CD4-positive, alpha-beta T cell treated with Interleukin-4 for 4 hours (primary cell): ENCODE data around the gene THSD8.
A peak's percentile ranks its signal among the peaks of the same experiment; 100 is the strongest.
"Not testable (repeated sequence)": the region's sequence is repeated elsewhere in the genome, so short reads cannot be mapped to it uniquely, and the experiment has no call there.

Source experiments
- DNase-seq: peaks from one replicate; pipeline ENCODE4 v3.0.0-alpha.2; 2020

The THSD8 gene

GRCh38 chr19:12793290-12794195, 8.3 kb upstream of the THSD8 start:
- peak; percentile 95 for DNase-seq

- DNase-seq = peak; percentile 14
Observed at GRCh38 chr19:12794196-12794941, 7.5 kb upstream of the THSD8 start.

DNA sequence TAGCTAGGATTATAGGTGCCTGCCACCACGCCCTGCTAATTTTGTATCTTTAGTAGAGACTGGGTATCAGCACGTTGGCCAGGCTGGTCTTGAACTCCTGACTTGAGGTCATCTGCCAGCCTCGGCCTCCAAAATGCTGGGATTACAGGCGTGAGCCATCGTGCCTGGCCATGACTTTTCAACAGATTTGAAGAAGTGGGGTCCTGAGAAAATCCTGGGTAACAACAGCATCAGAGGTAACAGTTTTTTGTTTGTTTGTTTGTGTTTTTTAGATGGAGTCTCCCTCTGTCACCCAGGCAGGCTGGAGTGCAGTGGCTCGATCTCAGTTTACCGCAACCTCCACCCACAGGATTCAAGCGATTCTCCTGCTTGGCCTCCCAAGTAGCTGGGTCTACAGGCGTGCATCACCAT, 6.9 kb upstream of the THSD8 start:
- DNase-seq = no peak

GRCh38 chr19:12796146-12797071, 5.5 kb upstream of the THSD8 start:
- peak; percentile 78 for DNase-seq

- DNase-seq = no peak
Observed at GRCh38 chr19:12797141-12797587, 4.7 kb upstream of the THSD8 start.

DNA sequence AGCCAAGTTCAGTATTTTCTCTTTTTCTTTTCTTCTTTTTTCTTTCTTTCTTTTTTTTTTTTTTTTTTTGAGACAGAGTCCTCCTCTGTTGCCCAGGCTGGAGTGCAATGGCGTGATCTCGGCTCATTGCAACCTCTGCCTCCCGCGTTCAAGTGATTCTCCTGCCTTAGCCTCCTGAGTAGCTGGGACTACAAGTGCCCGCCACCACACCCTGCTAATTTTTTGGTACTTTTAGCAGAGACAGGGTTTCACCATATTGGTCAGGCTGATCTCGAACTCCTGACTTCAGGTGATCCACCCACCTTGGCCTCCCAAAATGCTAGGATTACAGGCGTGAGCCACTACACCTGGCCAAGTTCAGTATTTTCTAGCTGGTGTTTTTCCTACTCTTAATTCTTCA, 4.3 kb upstream of the THSD8 start:
- not testable (repeated sequence) for DNase-seq

GRCh38 chr19:12799742-12800465, 2.0 kb upstream of the THSD8 start:
- no peak for DNase-seq

DNA sequence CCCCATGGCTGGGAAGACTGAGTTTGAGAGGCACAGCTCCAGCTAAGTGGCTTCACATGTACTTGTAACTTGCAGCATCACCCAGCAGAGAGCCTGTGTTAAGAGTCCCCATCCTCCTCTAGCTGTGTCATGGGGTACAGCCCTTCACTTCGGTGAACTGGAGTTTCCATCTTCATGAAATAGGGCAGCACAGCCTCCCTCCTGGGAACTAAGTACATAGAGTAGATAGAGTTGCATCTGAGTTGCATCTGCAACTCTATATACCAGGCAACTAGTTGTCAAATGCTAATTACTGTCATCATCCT, 1.5 kb upstream of the THSD8 start:
- no peak for DNase-seq

GRCh38 chr19:12800923-12801465, 875 bp upstream of the THSD8 start:
- no peak for DNase-seq

DNA sequence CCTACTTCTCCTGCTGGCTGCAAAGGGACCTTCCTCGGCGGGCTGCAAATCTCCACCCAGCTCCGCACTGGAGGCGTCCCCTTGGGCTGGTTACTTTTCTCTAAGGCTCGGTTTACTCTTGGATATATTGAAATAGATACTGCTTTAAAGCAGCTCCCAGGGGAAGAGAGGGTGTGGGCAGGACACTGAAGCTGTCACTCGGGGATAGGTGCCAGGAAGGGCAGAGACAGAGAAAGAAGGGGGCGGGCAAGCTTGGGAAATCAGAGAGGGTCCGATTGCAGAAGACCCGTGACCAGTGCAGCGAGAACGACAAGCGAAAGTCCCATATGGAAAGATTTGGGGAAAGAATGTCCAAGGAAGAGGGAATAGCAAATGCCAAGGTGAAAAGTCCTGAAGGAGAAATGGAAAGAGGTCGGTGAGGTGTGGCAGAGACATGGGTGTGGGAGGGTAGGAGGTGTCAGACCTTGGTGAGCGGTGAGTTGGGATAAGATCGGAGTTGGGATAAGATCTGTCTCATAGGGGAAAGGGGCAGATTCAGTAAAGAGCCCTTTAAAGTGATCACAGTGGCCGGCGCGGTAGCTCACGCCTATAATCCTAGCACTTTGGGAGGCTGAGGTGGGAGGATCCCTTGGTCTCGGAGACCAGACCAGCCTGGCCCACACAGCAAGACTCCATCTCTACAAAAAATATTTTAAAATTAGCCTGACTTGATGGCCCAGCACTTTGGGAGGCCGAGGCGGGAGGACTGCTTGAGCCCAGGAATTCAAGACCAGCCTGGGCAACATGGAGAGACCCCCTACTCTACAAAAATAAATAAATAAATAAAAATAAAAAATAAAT, 618 bp downstream of the THSD8 start:
- no peak for DNase-seq

- no peak for DNase-seq
Observed at GRCh38 chr19:12804051-12804450, 2.2 kb downstream of the THSD8 start.

GRCh38 chr19:12806242-12807081, 4.6 kb downstream of the THSD8 start, which contains the start of gene RNASEH2A:
Gene RNASEH2A (plus strand): TSS chr19:12806584. CDS start chr19:12806674, 90 bp downstream.
- DNase-seq = peak; percentile 81

DNA sequence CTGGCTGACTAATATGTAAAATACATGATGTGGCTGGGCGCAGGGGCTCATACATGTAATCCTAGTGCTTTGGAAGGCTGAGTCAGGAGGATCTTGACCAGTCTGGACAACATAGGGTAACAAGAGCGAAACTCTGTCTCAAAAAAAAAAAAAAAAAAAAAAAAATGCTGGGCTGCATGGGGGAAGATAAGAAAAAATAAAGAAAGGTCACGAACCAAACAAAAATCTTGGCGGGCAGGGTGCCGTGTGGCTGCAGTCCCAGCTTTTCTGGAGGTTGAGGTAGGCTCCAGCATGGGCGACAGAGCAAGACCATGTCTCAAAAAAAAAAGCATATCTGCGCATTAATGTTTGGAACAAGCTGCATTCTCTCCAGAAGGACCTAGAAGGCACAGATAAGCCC, 13.2 kb downstream of the THSD8 start:
- DNase-seq = no peak

DNA sequence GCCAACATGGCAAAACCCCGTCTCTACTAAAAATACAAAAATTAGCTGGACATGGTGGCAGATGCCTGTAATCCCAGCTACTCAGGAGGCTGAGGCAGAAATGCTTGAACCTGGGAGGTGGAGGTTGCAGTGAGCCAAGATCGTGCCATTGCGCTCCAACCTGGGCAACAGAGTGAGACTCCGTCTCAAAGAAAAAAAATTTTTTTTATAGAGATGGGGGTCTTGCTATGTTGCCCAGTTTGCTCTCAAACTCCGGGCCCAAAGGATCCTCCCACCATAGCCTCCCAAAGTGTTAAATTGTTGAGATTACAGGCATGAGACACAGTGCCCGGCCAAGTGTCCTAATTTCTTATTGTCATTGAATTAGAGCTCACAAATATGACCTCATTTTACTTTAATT, 15.3 kb downstream of the THSD8 start:
- not testable (repeated sequence) for DNase-seq

GRCh38 chr19:12817810-12818209, 15.9 kb downstream of the THSD8 start:
- not testable (repeated sequence) for DNase-seq

GRCh38 chr19:12821761-12822160, 19.9 kb downstream of the THSD8 start:
- DNase-seq = no peak

DNA sequence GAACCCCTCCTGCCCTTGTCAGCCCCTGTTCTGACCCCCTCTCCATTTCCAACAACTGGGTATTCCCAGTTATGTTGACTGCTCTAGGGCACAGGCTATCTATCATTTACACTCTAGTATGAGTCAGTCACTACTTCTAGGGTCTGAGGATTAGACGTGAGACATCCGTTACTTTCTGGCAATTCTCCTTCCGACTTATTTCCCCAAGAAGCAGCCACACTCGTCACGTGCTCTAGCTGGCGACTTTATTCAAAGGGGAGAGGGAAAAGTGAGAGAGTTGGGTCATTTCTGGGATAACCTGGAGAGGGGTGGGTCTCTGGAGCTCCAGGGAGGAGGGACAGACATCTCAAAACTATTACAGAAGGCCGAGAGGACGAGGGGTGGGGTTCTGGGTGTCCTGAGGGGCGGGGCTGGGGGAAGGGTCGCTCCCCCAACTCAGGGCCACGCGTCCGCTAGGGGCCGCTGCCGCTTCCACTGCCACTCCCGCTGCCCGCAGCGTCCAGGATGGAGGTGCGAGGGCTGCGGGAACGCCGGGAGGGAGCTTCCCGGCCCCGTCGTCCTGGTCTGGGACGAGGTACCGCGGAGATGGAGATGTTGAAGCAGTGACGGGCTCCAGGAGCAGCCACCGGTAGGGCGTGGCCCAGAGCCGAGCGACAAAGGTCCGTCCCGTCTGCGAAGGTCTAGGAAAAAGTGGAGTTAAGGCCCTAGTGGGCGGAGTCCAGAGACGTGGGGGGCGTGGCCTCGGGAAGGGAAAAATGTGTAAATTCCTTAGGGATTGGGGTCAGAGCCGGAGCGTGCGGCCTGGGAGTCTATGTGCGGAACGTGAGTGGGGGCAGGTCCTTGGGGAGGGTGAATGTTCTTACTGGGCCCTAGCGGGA, 23.6 kb downstream of the THSD8 start:
- no peak for DNase-seq

GRCh38 chr19:12828494-12828893, 26.6 kb downstream of the THSD8 start:
- no peak for DNase-seq

GRCh38 chr19:12833418-12833737, 31.5 kb downstream of the THSD8 start:
- DNase-seq = no peak
